GM03348 (cell line): Measurements from ENCODE around the gene MAX.
"Not testable (repeated sequence)": the region's sequence is repeated elsewhere in the genome, so short reads cannot be mapped to it uniquely, and the experiment has no call there.

ENCODE experiments used
- DNase-seq: peaks from one replicate; pipeline ENCODE4 v3.0.0; 2012; ENCODE audit warnings: low spot score

The MAX gene

DNA sequence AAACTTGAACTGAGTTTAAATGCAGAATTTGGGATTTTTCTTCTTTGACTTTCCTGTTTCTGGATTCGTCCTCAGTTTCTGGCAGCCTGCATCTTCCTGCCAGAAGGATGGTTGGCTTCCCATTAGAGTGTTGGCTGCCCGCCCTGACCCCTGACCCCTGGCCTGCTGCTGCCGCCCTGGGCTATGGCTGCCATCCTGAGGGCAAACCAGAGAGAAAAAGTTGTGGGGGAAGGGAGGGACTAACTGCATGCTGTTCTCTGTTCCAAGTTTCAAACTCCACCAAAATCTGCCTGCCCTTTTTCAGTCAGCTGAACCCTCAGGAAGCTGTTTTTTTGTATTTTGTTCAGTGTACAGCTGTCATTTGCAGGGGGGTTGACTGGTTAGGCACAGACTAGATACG, 67.3 kb downstream of the MAX start:
- no peak for DNase-seq

DNA sequence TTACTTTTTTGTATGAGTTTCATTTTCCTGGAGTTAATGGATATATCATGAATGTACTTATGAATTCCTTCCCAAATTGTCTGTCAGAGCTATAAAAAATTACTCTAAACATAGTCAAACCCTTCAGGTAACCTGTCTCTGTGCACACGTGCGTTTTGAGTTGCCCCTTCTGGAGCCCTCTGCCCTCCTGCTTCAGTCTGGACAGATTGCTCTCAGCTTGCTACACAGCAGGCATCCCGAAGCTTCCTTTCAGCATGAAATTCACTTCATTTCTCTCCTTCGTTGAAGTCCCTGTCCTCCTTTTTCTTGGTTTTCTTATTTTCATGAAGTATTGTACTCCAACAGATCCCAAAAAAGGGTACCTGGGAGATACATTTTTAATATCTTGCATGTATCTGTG, 68.3 kb downstream of the MAX start:
- DNase-seq, result no peak

DNA sequence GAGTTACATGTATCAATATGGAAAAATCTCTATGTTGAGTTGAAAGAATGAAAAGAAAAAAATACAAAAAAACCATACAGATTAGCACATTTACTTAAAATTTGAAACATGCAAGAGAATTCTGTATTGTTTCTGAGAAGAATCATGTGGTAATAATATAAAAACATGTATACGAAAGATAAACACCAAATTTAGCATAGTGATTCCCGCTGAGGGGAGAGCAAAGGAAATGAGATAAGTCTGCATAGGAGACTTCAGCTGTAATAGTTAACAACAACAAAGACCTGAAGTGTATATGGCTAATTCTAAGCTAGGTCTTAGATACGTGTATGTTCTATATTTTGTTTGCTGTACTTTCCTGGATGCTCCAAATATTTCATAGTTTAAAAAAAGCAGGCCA, 69.1 kb downstream of the MAX start:
- DNase-seq, result no peak

DNA sequence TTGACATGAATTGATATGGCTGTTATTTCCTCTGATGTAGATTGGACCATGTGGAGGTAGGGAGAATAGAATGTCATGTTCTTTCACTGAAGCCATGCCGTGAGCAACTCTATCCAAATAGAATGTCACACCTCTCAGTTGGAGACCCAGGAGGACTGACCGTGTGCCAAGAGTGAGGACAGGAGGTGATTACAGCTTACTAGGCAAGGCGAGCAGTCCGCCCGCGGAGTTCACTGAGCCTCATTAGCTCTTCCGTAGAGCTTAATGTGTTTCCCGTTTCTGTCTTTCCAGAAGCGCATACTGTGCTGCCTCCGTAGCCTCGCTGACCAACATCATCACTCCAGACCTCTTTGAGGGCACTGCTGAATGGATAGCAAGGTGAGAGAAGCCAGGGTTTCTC, 70.0 kb downstream of the MAX start:
- no peak for DNase-seq

DNA sequence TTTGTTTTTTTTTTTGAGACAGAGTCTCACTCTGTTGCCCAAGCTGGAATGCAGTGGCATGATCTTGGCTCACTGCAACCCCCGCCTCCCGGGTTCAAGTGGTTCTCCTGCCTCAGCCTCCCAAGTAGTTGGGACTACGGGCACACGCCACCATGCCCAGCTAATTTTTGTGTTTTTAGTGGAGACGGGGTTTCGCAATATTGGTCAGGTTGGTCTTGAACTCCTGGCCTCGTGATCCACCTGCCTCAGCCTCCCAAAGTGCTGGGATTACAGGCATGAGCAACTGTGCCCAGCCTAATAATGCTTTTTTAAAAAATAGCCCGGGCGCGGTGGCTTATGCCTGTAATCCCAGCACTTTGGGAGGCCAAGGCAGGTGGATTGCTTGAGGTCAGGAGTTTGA, 71.0 kb downstream of the MAX start:
- DNase-seq, result not testable (repeated sequence)

DNA sequence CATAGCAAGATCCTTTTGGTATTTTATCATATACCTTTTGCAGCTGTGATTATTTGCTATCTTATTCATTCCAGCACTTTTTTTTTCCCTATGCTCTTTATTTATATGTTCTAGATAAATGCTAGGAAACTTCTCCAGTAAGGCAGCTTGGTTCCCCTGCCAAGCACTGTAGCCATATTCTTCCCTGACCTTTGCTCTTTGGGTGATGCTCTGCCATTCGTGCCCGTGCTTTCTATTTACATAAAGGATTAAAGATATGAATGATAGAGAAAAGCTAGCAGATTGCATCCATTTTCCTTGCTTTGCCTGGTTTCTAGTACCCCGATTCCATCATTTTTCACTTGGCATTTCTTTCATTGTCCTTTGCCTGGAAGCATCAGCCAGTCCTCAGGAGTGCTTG, 73.4 kb downstream of the MAX start:
- DNase-seq, result no peak

DNA sequence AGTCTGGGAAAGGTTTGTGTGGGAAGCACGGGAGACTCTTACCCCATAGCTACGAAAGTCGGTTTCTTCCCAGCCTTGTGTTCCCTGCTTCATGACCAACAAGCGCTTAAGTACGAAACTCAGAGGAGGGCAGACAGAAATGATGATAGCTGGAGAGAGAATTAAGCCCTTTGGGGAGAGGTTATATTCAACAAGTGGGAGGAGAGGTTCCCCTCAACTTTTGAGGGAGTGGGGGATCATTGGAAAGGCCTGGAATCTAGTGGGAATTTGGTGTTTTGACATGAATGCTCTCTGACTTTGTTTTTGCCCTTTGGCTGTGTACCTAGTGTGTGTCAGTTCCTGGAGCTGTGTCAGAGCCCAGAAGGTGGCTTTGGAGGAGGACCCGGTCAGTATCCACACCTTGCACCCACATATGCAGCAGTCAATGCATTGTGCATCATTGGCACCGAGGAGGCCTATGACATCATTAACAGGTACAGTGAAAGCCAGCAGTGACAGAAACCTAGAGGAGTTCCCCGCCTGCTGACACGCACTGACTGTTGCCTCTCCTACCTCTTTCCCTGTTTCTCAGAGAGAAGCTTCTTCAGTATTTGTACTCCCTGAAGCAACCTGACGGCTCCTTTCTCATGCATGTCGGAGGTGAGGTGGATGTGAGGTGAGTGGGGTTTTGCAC, 75.1 kb downstream of the MAX start:
- no peak for DNase-seq

DNA sequence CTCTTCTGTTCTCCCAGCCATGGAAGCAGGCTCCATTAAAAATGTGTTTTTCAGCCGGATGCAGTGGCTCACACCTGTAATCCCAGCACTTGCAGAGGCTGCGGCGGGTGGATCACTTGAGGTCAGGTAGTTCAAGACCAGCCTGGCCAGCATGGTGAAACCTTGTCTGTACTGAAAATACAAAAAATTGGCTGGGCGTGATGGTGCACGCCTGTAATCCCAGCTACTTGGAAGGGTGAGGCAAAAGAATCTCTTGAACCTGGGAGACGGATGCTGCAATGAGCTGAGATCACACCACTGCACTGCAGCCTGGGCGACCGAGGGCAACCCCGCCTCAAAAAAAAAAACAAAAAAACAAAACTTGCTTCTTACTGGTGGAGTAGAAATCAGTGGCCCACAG, 75.8 kb downstream of the MAX start:
- DNase-seq, result no peak

DNA sequence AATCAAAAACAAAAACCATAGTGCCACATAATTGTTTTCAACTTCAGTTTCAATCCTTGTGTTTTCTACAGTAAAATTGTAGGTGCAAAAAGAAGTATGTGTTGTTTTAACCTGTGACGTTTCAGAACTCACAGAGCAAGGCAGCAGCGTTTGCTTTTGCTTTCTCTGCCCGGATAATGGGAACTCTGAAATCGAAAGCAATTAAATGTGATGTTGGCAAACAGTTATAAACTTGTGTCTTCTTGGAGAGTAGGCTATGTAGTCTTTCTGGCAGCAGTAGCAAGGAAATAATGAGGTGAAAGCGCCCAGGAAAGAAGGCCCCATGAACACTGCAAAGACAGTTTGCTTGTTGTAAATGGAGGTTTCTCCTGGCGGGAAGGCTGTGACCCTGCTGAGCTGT, 76.5 kb downstream of the MAX start:
- DNase-seq, result no peak
